Dedifferentiated amniotic fluid mesenchymal stem cell (primary cell): ENCODE measurements around the gene NUP88.
A peak's percentile ranks its signal among the peaks of the same experiment; 100 is the strongest.
"Not testable (repeated sequence)": the region's sequence is repeated elsewhere in the genome, so short reads cannot be mapped to it uniquely, and the experiment has no call there.

Experiments
- DNase-seq: peaks from one replicate; pipeline ENCODE4 v3.0.0-alpha.2; 2016; ENCODE audit errors: extremely low spot score

The NUP88 gene

GRCh38 chr17:5419356-5419958 is at the start of gene NUP88:
TSS of gene NUP88 (minus strand) at chr17:5419662. CDS start at chr17:5419650, 12 bp downstream.
- DNase-seq, result peak; percentile 98

DNA sequence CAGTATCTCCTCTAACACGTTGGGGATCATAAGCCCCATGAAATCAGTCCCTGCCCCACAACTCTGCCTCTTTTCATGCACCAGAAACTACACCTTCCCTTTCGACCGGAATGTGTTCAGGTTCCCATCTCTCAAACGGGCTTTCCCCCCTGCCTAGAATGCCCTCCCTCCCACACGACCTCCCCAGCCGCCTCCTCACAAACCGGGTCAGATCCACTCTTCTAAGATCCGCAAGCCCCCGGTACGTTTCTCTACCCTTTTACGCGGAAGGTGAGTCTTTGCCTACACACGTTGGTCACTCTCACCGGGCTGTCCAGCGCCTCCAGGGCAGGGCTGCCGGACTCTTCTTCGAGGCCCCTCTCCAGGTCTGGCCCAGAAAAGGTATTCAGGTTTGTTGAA is 48.6 kb upstream of the NUP88 start:
- DNase-seq, result no peak

- DNase-seq, result no peak
Observed at GRCh38 chr17:5467416-5467815, 48.0 kb upstream of the NUP88 start.

GRCh38 chr17:5466295-5466694 is 46.8 kb upstream of the NUP88 start:
- no peak for DNase-seq

DNA sequence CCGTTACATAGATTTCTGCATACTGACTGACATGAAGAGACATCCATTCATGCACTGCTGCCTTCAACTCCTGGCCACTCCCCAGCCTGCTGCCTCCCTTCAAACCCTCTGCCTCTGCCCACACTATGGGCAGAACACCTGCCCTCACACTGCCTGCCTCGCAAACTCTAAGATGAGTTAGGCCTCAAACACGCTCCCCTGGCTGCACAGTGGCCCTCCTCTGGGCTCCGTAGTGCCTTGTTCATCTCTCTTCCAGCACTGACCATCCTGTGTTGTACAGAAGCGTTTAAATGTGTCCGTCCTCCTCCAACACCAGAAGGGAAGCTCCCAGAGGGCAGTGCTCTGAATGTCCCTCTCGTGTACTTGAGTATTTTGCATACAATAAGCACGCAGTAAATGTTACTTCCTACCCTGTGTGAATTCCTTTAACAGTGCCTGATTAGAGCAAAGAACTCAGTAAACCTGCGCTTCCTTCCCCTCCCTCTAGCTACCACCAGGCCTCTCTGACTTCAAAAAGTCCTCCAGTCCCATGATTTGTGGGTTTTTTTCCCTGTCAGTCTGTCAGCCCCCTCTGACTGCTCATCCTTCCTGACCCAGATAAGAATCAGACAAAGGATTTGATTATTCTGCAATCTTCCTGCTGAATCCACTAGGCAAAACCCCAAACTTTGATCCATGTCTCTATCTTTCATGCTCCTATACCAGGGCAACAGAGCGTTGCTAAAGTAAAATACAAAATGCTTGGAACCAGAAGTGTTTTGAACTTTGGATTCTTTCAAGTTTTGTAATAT is 45.5 kb upstream of the NUP88 start:
- DNase-seq, result no peak

DNA sequence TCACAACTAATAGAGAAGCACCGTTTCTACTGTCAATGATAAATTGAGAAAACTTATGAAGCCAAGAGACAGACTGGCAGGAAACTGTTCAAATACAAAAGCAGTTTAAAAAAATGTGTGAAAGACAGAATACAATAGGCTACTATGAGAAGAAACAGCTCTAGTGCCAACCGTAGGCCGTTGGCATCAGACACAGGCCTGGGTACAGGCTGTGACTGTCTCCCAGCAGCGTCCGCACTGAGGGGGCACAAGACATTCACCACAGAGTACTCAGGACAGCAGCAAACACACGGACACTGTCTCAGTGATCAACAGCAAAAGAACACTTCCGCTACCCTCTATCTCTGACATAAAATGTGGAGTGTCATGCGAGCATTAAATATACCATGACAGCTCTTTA is 27.3 kb upstream of the NUP88 start:
- no peak for DNase-seq

- no peak for DNase-seq
Observed at GRCh38 chr17:5444209-5444608, 24.7 kb upstream of the NUP88 start.

DNA sequence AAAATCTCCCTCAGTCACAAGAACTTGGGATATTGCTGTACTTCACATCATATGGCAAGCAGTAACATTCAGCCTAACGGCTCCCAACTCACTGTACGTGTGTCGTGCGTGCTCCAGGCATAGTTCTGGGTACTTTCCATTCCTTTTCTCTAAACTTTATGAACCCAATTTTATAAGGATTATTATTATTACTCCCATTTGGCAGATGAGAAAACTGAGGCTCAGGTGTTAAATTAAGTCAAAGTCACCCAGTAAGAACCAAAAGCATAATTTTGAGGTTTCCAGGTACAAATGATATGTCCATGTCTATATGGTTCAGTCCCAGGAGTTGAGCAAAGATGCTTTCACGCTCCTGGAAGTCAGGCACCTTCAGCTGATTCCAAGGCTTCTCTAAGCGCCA is 24.3 kb upstream of the NUP88 start:
- no peak for DNase-seq

DNA sequence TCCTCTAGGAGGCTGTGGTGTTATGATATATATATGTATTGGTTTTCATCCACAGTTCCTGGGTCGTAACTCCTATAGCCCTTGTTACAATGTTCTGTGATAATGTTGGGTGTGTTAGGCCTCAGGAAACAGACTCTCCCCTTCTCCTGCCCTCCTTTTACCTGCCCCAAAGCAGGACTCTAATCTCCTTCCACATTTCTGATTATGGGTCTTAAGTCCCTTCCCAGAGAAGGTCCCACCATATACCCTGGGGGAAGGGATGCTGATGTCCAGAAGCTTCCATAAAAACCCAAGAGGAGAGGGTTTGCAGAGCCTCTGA is 19.9 kb upstream of the NUP88 start:
- DNase-seq, result no peak

- DNase-seq, result peak; percentile 96
Observed at GRCh38 chr17:5438716-5439445, 19.4 kb upstream of the NUP88 start, which contains the start of gene C1QBP. TSS of gene C1QBP (minus strand) at chr17:5439155. CDS start at chr17:5439073, 82 bp downstream.

GRCh38 chr17:5437721-5438317 is 18.4 kb upstream of the NUP88 start:
- DNase-seq, result no peak

- DNase-seq, result not testable (repeated sequence)
Observed at GRCh38 chr17:5435781-5436315, 16.4 kb upstream of the NUP88 start.

DNA sequence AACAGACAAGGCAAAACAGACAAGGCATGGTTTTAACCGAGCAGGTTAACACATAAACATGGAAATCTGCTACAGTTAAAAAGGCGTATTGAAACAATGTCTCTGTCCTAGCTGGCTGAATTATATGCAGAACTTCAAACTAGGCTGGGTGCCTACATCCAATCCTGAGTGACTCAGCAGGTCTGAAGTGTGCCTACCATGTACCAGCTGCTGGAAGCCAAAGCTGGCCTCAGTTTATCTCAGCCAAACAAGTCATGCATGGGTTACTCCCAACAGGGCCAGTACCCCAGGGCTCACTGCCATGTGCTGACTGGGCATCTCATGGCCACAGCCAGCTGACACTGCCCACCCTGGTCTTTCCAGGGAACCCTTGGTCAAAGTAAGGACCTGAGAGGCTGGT is 15.5 kb upstream of the NUP88 start:
- no peak for DNase-seq

DNA sequence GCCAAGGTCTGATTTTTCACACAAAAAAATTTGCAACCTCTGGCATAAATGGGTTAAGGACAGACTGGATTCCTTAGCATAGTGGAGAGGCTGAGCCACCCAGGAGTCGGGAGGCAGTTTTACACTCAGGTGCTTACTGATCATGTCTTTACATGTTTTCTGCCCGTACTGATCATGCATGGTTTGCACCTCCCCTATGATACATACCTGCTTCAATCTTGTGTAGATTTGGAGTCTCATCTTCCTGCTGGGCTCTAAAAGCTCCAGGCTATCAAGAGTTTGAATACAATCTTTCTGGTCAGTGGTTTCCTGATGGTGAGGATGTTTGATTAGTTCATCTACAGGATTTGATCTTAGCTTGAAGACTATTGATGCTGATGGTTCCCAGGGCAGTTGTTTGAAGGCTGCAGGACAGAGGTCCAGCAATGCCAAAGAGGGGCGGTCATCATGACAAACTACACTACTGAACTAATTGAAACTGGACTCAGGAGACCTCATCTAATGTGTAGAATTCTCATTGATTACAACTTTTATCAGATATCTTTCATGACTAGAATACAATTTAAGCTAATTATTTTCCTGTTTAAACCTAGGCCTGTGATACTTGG is 12.6 kb upstream of the NUP88 start:
- DNase-seq, result no peak

- not testable (repeated sequence) for DNase-seq
Observed at GRCh38 chr17:5431234-5431633, 11.8 kb upstream of the NUP88 start.

DNA sequence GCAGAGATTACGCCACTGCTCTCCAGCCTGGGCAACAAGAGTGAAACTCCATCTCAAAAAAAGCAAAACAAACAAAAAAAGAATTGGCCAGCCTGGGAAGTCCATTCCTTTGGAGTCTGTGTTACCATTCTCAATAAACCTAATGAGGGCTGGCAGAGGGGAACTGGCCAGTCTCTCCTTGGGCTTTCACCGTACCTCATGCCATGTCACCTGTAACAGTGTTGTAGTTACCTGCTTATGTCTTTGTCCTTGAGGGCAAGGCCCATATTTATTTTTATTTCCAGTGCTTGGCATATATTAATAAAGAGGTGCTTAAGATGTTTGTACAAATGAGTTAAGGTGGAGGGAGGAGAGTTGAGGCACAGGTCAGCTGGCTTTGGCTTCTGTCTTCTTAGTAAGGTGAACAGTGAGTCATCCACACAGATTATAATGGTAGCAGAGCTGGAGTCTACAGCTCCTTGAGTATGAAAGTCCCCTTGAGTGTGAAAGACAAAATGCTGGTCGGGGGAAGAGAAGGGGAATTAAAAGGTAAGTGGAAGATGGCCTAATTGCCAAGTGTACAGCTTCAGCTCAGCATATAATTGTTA is 11.0 kb upstream of the NUP88 start:
- DNase-seq, result no peak

DNA sequence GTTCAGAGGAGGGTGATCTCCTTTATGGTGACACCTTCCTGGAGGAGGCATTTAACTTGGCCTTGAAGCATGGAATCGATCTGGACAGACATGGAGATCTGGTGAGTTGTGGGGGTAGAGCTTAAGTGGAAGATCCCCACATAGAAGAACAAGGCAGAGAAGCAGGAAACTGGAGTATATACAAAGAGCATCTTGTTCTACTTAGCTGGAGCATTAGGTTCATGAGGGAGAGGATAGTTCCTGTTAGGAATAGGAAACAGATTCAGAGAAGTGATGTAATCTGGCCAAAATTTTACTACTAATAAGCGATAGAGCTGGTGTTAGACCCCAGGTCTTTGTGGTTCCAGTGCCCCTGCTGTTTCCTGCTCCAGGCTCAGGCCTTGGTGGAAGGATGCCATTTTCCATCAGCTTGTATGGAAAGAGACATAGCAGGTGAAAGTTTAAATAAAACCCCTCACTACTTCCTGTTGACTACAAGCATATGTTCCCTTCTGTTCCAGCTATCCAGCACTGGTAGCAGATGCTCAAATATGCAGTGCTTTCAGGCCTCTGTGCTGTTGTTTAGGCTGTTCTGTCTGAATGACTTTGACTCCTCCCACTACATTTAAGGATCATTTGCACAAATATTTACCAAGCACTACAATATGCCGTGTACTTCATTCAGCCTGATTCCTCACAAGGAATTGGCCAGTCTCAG is 9.9 kb upstream of the NUP88 start:
- no peak for DNase-seq

DNA sequence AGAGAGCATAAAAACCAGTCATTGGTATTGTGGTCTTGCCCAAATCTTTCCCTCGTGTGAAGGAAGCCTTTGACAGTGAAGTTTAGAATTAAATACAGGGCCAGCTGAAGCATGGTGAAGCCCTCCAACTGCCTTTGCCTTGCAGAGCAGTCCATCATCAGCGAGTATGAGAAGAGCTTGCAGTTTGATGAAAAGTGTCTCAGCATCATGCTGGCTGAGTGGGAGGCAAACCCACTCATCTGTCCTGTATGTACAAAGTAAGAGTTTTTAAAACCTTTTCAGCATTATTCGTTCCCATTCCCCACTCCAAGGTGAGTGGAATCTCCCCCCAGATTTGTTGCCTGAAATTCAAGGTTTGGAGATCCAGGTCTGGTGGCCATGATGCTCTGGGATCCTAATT is 6.4 kb upstream of the NUP88 start:
- DNase-seq, result no peak

- DNase-seq, result no peak
Observed at GRCh38 chr17:5424909-5425308, 5.4 kb upstream of the NUP88 start.

- DNase-seq, result peak; percentile 38
Observed at GRCh38 chr17:5422505-5422904, 3.0 kb upstream of the NUP88 start.
